Measurements from ENCODE around the gene PPCDC.

DNA sequence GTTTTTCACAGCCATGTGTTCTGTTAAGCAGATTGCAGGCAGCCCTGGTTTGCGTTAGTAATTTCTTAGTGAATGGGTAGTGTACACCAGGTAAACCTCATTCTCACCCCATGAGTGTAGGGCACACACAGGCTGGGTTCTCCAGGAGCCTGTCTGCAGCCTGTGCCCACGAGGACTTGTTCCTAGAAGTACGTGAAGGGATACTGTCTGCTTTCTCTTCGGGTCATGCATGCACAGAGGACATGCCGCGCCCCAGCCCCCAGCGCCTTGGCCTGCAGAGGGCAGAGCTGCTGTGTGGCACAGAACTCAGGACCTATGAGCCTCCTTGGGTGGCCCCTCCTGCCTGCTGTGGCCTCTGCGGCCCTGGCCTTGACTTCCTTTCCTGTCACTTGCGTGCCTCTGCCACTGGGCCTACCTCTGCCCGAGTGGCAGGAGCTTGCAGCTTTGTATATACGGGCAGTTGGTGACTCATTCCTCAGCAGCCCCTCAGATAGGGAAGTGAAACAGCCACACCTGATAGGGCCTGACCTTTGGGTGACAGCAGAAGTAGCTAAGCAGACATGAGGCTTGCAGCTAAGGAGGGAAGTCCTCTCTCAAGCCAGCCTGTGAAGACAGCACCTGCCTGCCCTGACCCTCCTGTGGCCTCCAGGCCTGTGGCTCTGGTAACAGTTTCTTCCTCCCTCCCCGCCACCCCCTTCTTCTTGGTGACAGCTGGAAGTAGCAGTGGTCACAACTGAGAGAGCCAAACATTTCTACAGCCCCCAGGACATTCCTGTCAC is 19.5 kb downstream of the PPCDC start:
- TF ChIP-seq POLR2A (IDR thresholded peaks at IDR 0.05; ENCODE audit: low read depth, low read length) (peak; percentile 58; the same call in 1 of the 2 replicates), TAF1 (IDR thresholded peaks at IDR 0.05; ENCODE audit: low read depth, low read length) (peak; percentile 15), SPI1 (IDR thresholded peaks at IDR 0.05; ENCODE audit: low read depth, low read length) (peak; percentile 100), POLR2AphosphoS5 (IDR thresholded peaks at IDR 0.05; ENCODE audit: low read depth, low read length) (peak; percentile 74; the same call in 1 of the 2 replicates), PAX5 (IDR thresholded peaks at IDR 0.05; ENCODE audit: insufficient read depth, low read length, severe bottlenecking) (peak; percentile 22)

All from GM12891 (cell line).